BE2C (cell line): Measurements from ENCODE around the gene CDKL4. TPM values are rescaled to one million over a fixed set of nuclear protein-coding genes. Genes with fewer than 3 reads are reported as not detected.

ENCODE experiments used
- DNase-seq: peaks from one replicate; pipeline ENCODE4 v3.0.0-alpha.2; 2020
- H3K27me3 ChIP-seq: fragments of 250-450 bp; sonication (Bioruptor Pico); 2 replicates; pipeline ENCODE4 v1.5.1; 2020; ENCODE audit warnings: mild to moderate bottlenecking
- H3K36me3 ChIP-seq: fragments of 250-450 bp; sonication (Bioruptor Pico); 2 replicates; pipeline ENCODE4 v1.5.1; 2020; ENCODE audit warnings: mild to moderate bottlenecking
- H3K4me1 ChIP-seq: fragments of 250-450 bp; sonication (Bioruptor Pico); 2 replicates; pipeline ENCODE4 v1.5.1; 2020
- H3K4me3 ChIP-seq: 2 replicates; pipeline ENCODE4 v1.5.1; 2011; ENCODE audit warnings: low read depth, low read length
- H3K9me3 ChIP-seq: fragments of 250-450 bp; sonication (Bioruptor Pico); 2 replicates; pipeline ENCODE4 v1.5.1; 2020
- polyA plus RNA-seq: library from polyadenylated mRNA; unstranded; fragments of >200 nt; gene quantifications from one replicate; pipeline ENCODE4 v1.2.1, GENCODE V29; 2012; ENCODE audit warnings: low read depth, missing spikeins; ENCODE audit not compliant: insufficient read length, insufficient read depth
- TF ChIP-seq, protein P1 (sequence below): IDR thresholded peaks from 2 replicates; pipeline ENCODE4 v1.5.1; 2012; ENCODE audit warnings: mild to moderate bottlenecking, low read depth, low read length

CDKL4 gene
- polyA plus RNA-seq = not detected

DNA sequence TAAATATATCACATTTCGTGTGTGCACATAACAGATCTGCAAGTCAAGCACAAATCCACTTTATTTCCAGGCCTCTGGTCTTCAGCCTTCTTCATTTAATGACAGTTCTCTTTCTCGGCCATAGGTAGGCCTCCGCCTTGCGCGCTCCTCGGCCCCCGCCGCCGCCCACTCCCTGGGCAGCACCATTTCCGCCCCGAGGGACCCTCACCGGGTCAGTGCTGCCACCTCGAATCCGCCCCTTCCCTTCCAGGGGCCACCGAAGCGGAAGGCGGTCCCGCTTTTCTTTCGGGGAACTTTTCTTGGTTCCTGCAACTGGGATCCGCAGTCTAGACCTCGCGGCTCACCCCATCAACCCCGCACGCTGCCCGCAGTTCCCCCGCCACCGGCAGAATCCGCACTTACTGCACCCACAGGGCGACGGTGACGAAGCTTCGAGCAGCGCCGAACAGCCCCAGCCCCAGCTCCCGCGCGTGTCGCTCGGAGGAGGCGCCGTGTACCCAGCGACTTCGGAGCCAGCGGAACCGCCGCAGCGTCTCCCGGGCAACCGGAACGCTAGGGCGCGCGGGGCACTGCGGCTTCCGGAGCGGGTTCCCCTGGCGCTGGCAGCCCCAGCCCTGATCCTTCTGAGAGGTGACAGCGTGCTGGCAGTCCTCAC is at the start of gene CDKL4:
TSS of gene CDKL4 (minus strand) at position 502 of the 655 bp plus-strand sequence.
- H3K4me3 ChIP-seq = no peak within 1 kb of the TSS
- DNase-seq = no peak
- no peaks in the 10 kb centered on the region for H3K27me3 ChIP-seq
- no peaks in the 10 kb centered on the region for H3K9me3 ChIP-seq
- no peaks in the 10 kb centered on the region for H3K36me3 ChIP-seq
- TF ChIP-seq, protein P1, sequence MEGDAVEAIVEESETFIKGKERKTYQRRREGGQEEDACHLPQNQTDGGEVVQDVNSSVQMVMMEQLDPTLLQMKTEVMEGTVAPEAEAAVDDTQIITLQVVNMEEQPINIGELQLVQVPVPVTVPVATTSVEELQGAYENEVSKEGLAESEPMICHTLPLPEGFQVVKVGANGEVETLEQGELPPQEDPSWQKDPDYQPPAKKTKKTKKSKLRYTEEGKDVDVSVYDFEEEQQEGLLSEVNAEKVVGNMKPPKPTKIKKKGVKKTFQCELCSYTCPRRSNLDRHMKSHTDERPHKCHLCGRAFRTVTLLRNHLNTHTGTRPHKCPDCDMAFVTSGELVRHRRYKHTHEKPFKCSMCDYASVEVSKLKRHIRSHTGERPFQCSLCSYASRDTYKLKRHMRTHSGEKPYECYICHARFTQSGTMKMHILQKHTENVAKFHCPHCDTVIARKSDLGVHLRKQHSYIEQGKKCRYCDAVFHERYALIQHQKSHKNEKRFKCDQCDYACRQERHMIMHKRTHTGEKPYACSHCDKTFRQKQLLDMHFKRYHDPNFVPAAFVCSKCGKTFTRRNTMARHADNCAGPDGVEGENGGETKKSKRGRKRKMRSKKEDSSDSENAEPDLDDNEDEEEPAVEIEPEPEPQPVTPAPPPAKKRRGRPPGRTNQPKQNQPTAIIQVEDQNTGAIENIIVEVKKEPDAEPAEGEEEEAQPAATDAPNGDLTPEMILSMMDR = no peak
- H3K4me1 ChIP-seq = no peaks in the 10 kb centered on the region

DNA sequence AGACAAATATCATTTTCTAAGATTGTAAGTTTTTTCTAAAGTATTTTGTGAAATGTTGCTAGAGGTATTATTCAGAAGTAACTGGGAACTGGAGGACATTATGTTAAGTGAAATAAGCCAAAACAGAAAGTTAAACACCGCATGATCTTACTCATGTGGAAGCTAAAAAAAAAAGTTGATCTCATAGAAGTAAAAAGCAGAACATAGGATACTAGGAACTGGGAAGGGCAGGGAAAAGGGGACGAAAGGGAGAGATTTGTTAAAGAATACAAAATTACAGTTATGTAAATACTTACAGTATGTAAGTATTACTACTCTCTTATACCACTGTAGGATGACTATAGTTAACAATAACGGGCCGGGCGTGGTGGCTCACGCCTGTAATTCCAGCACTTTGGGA is 46.7 kb upstream of the CDKL4 start:
- no peaks in the 10 kb centered on the region for H3K9me3 ChIP-seq
- H3K36me3 ChIP-seq = peaks cover 20% of the 10 kb centered on the region
- TF ChIP-seq, protein P1 = no peak
- H3K4me1 ChIP-seq = no peaks in the 10 kb centered on the region
- H3K4me3 ChIP-seq = no peak overlapping the region
- no peaks in the 10 kb centered on the region for H3K27me3 ChIP-seq
- DNase-seq = no peak

DNA sequence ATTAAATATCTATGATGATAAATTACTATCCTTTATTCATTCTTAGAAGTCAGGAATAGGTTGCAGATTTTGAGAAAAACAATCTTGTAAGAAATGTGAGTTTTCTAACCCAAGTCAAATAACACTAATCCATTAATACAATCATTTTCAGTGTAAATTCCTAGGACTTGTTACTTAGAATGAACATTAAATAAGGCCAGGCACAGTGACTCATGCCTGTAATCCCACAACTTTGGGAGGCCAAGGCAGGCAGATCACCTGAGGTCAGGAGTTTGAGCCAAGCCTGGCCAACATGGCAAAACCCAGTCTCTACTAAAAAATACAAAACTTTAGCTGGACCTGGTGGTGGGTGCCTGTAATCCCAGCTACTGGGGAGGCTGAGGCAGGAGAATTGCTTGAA is 45.8 kb upstream of the CDKL4 start:
- Histone ChIP-seq H3K27me3 (no peaks in the 10 kb centered on the region), H3K36me3 (peaks cover 20% of the 10 kb centered on the region), H3K4me3 (no peak overlapping the region), H3K9me3 (no peaks in the 10 kb centered on the region), H3K4me1 (no peaks in the 10 kb centered on the region)
- no peak for DNase-seq
- TF ChIP-seq, protein P1 = no peak

DNA sequence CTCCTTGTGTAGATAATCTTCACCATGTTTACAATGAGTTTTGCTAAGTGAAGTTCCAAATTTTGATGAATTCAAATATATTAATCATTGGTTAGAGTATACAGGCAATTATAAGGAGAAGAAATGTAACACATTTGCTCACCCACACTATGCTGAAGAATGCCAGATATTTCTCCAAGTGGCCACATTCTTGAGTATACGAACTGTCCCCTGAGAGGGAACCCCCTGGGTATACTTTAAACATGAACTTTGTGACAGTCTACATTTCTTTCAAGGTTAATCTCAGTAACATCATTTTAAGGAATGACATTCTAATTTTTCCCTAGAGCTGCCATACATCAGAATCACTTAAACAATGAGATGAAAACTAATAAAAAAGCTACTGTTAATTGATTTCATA is 39.8 kb upstream of the CDKL4 start:
- TF ChIP-seq, protein P1 = no peak
- no peak for DNase-seq
- Histone ChIP-seq H3K9me3 (no peaks in the 10 kb centered on the region), H3K36me3 (peaks cover 8% of the 10 kb centered on the region), H3K4me3 (no peak overlapping the region), H3K4me1 (no peaks in the 10 kb centered on the region), H3K27me3 (no peaks in the 10 kb centered on the region)

- H3K36me3 ChIP-seq = no peaks in the 10 kb centered on the region
- no peaks in the 10 kb centered on the region for H3K27me3 ChIP-seq
Observed at GRCh38 chr2:39281391-39281790, 37.6 kb upstream of the CDKL4 start.

GRCh38 chr2:39275016-39275415 is 31.2 kb upstream of the CDKL4 start:
- Histone ChIP-seq H3K4me3 (no peak overlapping the region), H3K4me1 (no peaks in the 10 kb centered on the region), H3K36me3 (peaks cover 4% of the 10 kb centered on the region; the same call in 1 of the 2 replicates), H3K27me3 (no peaks in the 10 kb centered on the region), H3K9me3 (no peaks in the 10 kb centered on the region)
- TF ChIP-seq, protein P1 = no peak
- no peak for DNase-seq

More at GRCh38 chr2:39281391-39281790, 37.6 kb upstream of the CDKL4 start:
- Histone ChIP-seq H3K9me3 (no peaks in the 10 kb centered on the region), H3K4me3 (no peak overlapping the region), H3K4me1 (no peaks in the 10 kb centered on the region)
- TF ChIP-seq, protein P1 = no peak
- DNase-seq = no peak
